Vagina (tissue), 2 donors: Measurements from ENCODE around the gene TICAM1.

Source experiments
- CTCF ChIP-seq, 3 experiments: fragments of 450-650 bp in 2 of 3; fragments of 200-600 bp in 1 of 3; sonication (generic) in 1 of 3; IDR thresholded peaks; one replicate each; pipeline ENCODE4 v1.5.1; 2017 to 2019; ENCODE audit warnings: antibody characterized with exemption in 3 of 3, mild to moderate bottlenecking in 2 of 3, moderate library complexity in 2 of 3
- POLR2A ChIP-seq, 2 donors: fragments of 450-650 bp; IDR thresholded peaks; one replicate each; pipeline ENCODE4 v1.6.1; 2017; ENCODE audit warnings: antibody characterized with exemption in 2 of 2, mild to moderate bottlenecking in 2 of 2, moderate library complexity in 2 of 2
- POLR2AphosphoS5 ChIP-seq, 2 donors: sonication (generic); formaldehyde crosslinking; IDR thresholded peaks; one replicate each; pipeline ENCODE4 v1.9.0; 2017; ENCODE audit warnings: antibody characterized with exemption in 2 of 2, mild to moderate bottlenecking in 2 of 2, low read depth in 1 of 2; ENCODE audit not compliant: insufficient read depth in 1 of 2

- TF ChIP-seq CTCF (IDR thresholded peaks at IDR 0.05) (no peak), POLR2A (IDR thresholded peaks at IDR 0.05) (no peak), POLR2AphosphoS5 (IDR thresholded peaks at IDR 0.05; ENCODE audit: insufficient read depth in 1 of 2, low read depth in 1 of 2) (no peak)
These were observed 24.3 kb downstream of the TICAM1 start for GRCh38 chr19:4807188-4807587.
